PC-9 (cell line): ENCODE data around the gene SLC35D1.

Experiments
- CTCF ChIP-seq: fragments of 200-600 bp; sonication (generic); conservative IDR thresholded peaks from 2 replicates; pipeline ENCODE4 v1.6.1; 2017; ENCODE audit warnings: mixed run types, antibody characterized with exemption, mild to moderate bottlenecking, moderate library complexity
- EZH2 ChIP-seq: fragments of 200-600 bp; sonication (generic); IDR thresholded peaks from 2 replicates; pipeline ENCODE4 v1.8.0; 2017; ENCODE audit warnings: antibody characterized with exemption, low read depth

GRCh38 chr1:67103548-67103947, 49.6 kb upstream of the SLC35D1 start:
- TF ChIP-seq CTCF (no peak), EZH2 (no peak)
